Measurements from ENCODE around the gene CFAP251. TPM values are rescaled to one million over a fixed set of nuclear protein-coding genes. Genes with fewer than 3 reads are reported as not detected.
A peak's percentile ranks its signal among the peaks of the same experiment; 100 is the strongest.

CFAP251 gene
- total RNA-seq, 1 donor from 2014 or later, result 2.8 TPM

- no peak overlapping the region for H3K4me3 Mint-ChIP-seq (ENCODE audit: unreplicated experiment)
- H3K27ac Mint-ChIP-seq (ENCODE audit: unreplicated experiment), result no peak overlapping the region
- no peaks in the 10 kb centered on the region for H3K27me3 Mint-ChIP-seq (ENCODE audit: unreplicated experiment)
- DNase-seq, result peak; percentile 22
- peaks cover 12% of the 10 kb centered on the region for H3K4me1 Mint-ChIP-seq (ENCODE audit: low read depth, unreplicated experiment)
- no peak for TF ChIP-seq CTCF (IDR thresholded peaks at IDR 0.05; ENCODE audit: partially characterized antibody, unreplicated experiment)
- no peaks in the 10 kb centered on the region for H3K36me3 Mint-ChIP-seq (ENCODE audit: unreplicated experiment)
- H3K9me3 Mint-ChIP-seq (ENCODE audit: unreplicated experiment), result peaks cover 1% of the 10 kb centered on the region
These were observed 23.8 kb upstream of the CFAP251 start for GRCh38 chr12:121894633-121895032.

GRCh38 chr12:121898287-121898686 lies 20.1 kb upstream of the CFAP251 start:
- Mint-ChIP-seq H3K27me3 (ENCODE audit: unreplicated experiment) (no peaks in the 10 kb centered on the region), H3K27ac (ENCODE audit: unreplicated experiment) (no peak overlapping the region), H3K36me3 (ENCODE audit: unreplicated experiment) (peaks cover 5% of the 10 kb centered on the region), H3K4me3 (ENCODE audit: unreplicated experiment) (no peak overlapping the region), H3K9me3 (ENCODE audit: unreplicated experiment) (peaks cover 3% of the 10 kb centered on the region), H3K4me1 (ENCODE audit: low read depth, unreplicated experiment) (peaks cover 8% of the 10 kb centered on the region)
- no peak for TF ChIP-seq CTCF (IDR thresholded peaks at IDR 0.05; ENCODE audit: partially characterized antibody, unreplicated experiment)
- DNase-seq, result no peak

- no peak overlapping the region for H3K4me3 Mint-ChIP-seq (ENCODE audit: unreplicated experiment)
- TF ChIP-seq CTCF (IDR thresholded peaks at IDR 0.05; ENCODE audit: partially characterized antibody, unreplicated experiment), result no peak
- H3K9me3 Mint-ChIP-seq (ENCODE audit: unreplicated experiment), result peaks cover 3% of the 10 kb centered on the region
- no peak overlapping the region for H3K27ac Mint-ChIP-seq (ENCODE audit: unreplicated experiment)
- H3K4me1 Mint-ChIP-seq (ENCODE audit: low read depth, unreplicated experiment), result peaks cover 1% of the 10 kb centered on the region
- no peak for DNase-seq
- H3K27me3 Mint-ChIP-seq (ENCODE audit: unreplicated experiment), result no peaks in the 10 kb centered on the region
- peaks cover 5% of the 10 kb centered on the region for H3K36me3 Mint-ChIP-seq (ENCODE audit: unreplicated experiment)
These were observed 18.8 kb upstream of the CFAP251 start for GRCh38 chr12:121899590-121899989.

GRCh38 chr12:121903202-121903601 lies 15.2 kb upstream of the CFAP251 start:
- no peaks in the 10 kb centered on the region for H3K4me1 Mint-ChIP-seq (ENCODE audit: low read depth, unreplicated experiment)
- no peak for DNase-seq
- peaks cover 2% of the 10 kb centered on the region for H3K9me3 Mint-ChIP-seq (ENCODE audit: unreplicated experiment)
- peaks cover 5% of the 10 kb centered on the region for H3K36me3 Mint-ChIP-seq (ENCODE audit: unreplicated experiment)
- no peak overlapping the region for H3K4me3 Mint-ChIP-seq (ENCODE audit: unreplicated experiment)
- TF ChIP-seq CTCF (IDR thresholded peaks at IDR 0.05; ENCODE audit: partially characterized antibody, unreplicated experiment), result no peak
- no peaks in the 10 kb centered on the region for H3K27me3 Mint-ChIP-seq (ENCODE audit: unreplicated experiment)
- H3K27ac Mint-ChIP-seq (ENCODE audit: unreplicated experiment), result no peak overlapping the region

GRCh38 chr12:121905746-121906145 lies 12.6 kb upstream of the CFAP251 start:
- H3K4me1 Mint-ChIP-seq (ENCODE audit: low read depth, unreplicated experiment), result no peaks in the 10 kb centered on the region
- peaks cover 15% of the 10 kb centered on the region for H3K36me3 Mint-ChIP-seq (ENCODE audit: unreplicated experiment)
- no peak overlapping the region for H3K27ac Mint-ChIP-seq (ENCODE audit: unreplicated experiment)
- H3K27me3 Mint-ChIP-seq (ENCODE audit: unreplicated experiment), result peaks cover 4% of the 10 kb centered on the region
- peaks cover 2% of the 10 kb centered on the region for H3K9me3 Mint-ChIP-seq (ENCODE audit: unreplicated experiment)
- TF ChIP-seq CTCF (IDR thresholded peaks at IDR 0.05; ENCODE audit: partially characterized antibody, unreplicated experiment), result no peak
- H3K4me3 Mint-ChIP-seq (ENCODE audit: unreplicated experiment), result no peak overlapping the region
- DNase-seq, result no peak
